Measurements from ENCODE around the gene LGALS4.
"Not testable (repeated sequence)": the region's sequence is repeated elsewhere in the genome, so short reads cannot be mapped to it uniquely, and the experiment has no call there.

The LGALS4 gene

DNA sequence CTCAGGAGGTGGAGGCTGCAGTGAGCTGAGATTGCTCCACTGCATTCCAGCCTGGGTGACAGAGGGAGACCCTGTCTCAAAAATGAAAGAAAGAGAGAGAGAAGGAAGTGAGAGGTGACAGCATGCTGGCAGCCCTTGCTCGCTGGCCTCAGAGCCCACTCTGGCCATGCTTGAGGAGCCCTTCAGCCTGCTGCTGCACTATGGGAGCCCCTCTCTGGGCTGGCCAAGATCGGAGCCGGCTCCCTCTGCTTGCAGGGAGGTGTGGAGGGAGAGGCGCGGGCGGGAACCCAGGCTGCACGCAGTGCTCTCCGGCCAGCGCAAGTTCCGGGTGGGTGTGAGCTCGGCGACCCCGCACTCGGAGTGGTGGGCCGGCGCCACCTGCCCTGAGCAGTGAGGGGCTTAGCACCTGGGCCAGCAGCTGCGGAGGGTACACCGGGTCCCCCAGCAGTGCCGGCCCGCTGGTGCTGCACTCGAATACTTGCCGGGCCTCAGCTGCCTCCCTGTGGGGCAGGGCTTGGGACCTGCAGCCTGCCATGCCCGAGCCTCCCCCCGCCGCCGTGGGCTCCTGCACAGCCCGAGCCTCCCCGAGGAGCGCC, 8.6 kb upstream of the LGALS4 start:
- DNase-seq (ENCODE audit: low spot score): not testable (repeated sequence)

- DNase-seq (ENCODE audit: low spot score): no peak
Measured at GRCh38 chr19:38819231-38819920, 6.6 kb upstream of the LGALS4 start.

GRCh38 chr19:38817081-38817480, 4.3 kb upstream of the LGALS4 start:
- no peak for DNase-seq (ENCODE audit: low spot score)

DNA sequence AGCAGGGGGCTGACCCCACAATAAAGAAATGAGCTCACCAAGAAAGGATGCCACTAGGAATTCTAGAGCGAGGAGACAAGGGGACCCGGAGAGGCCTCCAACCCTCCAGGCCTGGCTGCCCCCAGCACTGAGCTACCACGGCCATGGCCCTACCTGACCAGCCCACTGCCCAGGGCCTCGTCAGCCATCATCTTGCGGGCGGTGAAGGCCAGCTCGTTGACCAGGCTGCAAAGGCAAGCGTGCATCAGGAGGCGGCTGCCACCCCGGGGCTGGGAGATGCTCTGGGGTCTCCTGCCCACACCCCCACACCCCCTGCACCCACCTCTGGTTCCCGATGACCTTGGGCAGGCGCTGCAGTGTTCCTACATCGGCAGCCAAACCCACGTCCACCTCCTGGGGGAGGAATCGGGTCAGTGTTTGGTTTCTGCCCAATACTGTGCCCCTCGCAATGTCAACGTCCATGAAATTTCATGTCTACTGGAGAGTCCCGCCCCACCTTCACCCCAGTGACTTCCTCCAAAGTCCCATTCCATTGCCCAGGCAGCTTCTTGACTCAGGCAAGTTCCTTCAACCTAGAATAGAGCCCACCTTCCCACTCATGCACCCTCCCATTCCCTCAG, 3.5 kb upstream of the LGALS4 start:
- DNase-seq (ENCODE audit: low spot score): no peak

DNA sequence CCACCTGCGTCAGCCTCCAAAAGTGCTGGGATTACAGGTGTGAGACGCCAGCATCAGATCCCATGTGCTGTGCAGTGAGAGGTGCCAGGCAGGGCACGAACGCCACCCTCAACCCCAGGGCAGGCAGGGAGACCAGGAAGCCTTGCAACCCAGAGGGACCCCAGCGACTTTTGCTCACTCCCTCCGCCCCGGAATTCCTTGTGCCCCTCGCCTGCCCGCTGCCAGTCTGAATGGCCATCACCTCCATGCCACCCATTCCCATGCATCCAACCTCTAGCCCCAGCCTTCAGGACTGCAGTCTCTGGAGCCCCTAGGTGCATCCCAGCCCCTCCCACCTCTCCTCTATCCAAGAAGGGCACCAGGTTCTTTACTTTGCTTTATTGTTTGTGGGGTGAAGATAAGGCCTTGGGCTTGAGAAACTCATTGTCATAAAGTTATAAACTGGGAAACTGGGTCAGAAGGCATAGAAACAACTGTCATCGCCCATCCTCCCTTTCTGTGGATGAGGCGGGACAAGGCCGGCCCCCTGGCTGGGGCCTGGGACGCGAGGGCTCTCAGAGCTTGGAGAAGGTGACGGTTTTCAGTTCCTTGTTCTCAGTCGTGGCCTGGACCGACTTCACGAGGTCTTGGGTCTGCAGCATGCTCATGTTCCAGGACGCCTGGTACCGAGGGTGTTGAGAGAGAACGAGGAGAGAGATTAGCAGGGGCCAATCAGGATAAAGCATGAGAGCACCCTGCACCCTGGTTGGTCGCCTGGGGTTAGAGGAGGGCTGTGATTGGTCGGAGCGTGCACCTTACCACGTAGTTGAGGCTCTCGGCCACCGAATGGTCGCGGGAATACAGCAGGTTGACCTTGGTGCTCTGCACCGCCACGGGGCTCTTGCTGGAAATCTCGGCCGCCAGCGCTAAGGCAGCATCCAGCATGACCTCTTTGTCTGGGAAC, 2.6 kb upstream of the LGALS4 start:
- DNase-seq (ENCODE audit: low spot score): no peak

DNA sequence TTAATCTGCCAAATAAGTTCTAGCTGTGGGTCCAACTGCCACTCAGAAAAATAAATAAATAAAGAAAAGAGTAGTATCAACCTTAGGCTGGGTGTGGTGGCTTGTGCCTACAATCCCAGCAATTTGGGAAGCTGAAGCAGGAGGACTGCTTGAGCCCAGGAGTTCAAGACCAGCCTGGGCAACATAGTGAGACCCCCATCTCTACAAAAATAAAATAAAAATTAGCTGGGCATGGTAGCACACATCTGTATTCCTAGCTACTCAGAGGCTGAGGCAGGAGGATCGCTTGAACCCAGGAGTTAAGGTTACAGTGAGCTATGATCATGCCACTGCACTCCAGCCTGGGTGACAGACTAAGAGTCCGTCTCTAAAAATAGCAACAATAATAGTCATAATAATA, 1.2 kb upstream of the LGALS4 start:
- not testable (repeated sequence) for DNase-seq (ENCODE audit: low spot score)

- no peak for DNase-seq (ENCODE audit: low spot score)
Measured at GRCh38 chr19:38813323-38813722, 578 bp upstream of the LGALS4 start.

- no peak for DNase-seq (ENCODE audit: low spot score)
Measured at GRCh38 chr19:38812009-38812840, 520 bp downstream of the LGALS4 start.

DNA sequence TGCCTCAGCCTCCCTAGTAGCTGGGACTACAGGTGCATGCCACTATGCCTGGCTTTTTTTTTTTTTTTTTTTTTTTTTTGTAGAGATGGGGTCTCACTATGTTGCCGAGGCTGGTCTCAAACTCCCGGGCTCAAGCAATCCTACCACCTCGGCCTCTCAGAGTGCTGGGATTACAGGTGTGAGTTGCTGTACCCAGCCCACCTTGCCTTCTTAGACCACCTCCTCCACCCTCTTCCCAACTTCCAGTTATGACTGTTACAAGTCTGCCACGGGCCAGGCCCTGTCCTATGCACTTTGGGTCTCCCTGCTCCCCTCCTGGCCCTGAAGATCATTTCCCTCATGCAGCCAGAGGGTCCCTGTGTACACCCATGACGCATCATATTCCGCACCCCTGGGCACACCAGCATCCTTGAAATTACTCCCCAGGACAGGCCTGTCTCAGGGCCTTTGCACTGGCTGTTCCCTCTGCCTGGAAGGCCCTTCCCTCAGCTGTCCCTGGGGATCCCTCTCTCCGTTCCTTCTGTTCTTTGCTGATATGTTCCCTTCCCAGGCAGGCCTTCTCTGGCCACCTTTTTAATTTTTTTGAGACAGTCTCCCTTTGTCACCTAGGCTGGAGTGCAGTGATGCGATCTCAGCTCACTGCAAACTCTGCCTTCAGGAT, 3.0 kb downstream of the LGALS4 start:
- DNase-seq (ENCODE audit: low spot score): no peak

DNA sequence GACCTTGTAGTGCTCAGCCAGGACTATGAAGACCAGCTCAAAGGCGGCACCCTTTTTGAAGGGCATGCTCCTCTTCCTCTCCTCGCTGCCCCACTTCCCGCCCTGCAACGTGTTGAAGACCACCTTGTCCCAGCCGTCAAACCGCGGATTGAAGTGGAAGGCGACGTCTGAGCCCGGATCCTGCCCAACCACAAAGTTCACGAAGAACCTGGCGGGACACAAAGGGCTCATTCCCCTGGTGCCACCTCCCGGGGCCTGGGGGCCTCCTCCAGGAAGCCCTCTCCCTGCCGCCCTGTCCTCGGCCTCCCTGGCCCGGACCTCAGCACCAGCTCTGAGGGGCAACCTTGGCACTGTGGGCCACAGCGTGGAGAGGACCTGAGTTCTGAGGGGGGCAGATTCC, 4.0 kb downstream of the LGALS4 start:
- DNase-seq (ENCODE audit: low spot score): no peak

- not testable (repeated sequence) for DNase-seq (ENCODE audit: low spot score)
Measured at GRCh38 chr19:38807374-38808098, 5.2 kb downstream of the LGALS4 start.

DNA sequence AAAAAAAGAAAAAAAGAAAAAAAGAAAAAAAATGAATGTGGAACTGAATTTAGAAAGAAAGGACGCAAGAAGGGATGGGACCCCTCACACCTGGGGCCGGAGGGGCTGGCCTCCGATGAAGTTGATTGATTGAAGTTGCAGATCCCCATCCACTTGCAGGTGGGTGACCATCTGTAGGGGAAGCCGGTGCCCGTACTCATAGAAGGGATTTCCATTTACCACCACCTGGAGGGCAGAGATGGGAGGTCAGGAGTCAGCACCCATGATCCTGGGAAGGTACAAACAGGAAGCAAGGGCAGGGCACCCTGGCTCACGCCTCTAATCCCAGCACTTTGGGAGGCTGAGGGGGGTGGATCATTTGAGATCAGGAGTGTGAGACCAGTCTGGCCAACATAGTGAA, 6.4 kb downstream of the LGALS4 start:
- DNase-seq (ENCODE audit: low spot score): no peak

DNA sequence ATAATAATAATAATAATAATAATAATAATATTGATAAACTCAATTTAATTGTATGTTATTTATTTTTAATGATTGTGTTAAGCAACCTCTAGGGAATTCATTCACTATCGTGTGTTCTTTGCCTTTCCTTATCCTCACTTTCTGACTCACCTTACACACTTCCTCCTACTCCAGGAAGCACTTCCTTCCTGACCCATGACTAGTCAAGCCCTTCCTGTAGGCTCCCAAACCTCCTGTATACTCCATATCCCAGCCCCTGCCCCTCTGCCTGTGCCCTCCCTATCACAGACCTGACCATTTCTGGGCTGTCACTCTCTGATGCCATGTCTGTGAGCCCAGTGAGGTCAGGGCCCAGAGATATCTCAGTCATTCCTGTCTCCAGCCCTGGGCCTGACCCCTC, 7.6 kb downstream of the LGALS4 start:
- DNase-seq (ENCODE audit: low spot score): no peak

- DNase-seq (ENCODE audit: low spot score): no peak
Measured at GRCh38 chr19:38803543-38803942, 9.2 kb downstream of the LGALS4 start.

DNA sequence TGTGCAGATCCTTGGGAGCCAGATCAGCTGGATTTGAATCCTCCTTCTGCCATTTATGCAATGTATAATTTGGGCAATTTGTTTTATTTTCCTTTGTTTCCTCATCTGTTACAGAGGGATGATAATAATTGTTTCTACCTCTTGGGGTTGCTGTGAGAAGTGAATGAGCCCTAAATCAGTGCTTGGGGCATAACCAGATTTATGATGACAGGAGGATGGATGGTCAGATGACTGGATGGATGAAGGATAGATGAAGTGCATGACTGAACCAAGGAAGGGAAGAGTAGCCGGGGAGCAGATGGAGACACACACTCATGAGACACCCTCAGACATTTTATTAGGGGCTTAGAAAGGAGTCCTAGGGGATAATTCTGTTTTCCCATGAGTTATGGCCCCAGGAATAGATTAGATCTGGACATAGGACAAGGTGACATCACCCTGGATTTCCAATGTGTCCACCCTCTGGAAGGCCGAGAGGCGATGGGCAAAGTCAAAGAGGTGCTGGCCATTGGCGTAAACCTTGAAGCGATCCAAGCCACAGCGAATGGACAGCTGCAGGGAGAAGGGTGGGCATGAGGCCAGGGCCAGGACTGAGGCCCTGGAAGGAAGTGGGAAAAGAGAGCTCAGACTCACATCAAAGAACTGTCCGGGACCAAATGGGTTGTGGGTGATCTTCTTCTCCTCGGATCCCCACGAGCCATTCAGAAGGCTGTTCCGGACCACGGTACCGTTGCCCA, 11.2 kb downstream of the LGALS4 start:
- DNase-seq (ENCODE audit: low spot score): no peak

DNA sequence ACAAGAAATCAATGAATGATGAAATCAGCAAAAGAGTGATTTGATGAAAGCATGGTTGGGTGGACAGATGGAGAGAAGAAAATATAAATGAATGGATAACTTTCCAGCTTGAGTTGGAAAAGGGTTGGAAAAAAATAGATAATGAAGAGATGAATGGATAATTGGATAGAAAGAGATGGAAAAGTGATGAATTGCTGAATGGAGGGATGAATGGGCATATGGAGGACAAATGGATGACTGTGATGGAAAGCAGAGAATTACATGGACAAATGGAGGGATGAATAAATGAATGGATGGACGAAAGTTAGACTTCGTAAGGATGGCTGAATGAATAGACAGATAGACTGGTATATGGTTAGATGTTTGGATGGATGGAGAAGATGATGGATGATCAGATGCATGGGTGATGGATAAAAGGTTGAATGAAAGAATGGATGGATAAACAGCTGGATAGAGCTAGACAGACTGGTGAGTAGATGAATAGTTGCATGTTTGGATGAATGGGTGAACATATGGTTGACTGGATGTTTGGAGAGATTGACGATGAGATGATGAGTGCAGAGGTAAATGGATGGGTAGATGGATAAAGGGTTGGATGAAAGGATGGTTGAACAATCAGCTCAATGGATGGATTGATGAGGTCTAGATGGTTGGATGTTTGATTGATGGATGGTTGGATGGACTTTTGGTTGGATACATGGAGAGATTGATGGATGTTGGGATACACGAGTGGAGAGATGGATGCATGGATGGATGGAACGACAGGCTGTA, 12.0 kb downstream of the LGALS4 start:
- no peak for DNase-seq (ENCODE audit: low spot score)

DNA sequence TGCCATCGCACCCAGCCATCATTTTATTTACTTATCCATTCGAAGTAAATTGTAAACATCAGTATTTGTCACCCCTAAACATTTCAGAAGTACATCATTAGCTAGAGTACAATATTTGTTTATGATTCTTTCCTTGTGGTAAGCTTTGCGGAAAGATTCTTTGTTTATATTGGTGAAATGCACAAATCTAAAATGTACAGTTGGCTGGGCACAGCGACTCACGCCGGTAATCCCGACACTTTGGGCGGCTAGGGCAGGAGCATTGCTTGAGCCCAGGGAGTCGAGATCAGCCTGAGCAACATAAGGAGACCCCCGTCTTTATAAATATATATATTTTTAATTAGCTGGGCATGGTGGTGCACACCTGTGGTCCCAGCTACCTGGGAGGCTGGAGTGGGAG, 13.6 kb downstream of the LGALS4 start:
- DNase-seq (ENCODE audit: low spot score): no peak

- not testable (repeated sequence) for DNase-seq (ENCODE audit: low spot score)
Measured at GRCh38 chr19:38797781-38798180, 15.0 kb downstream of the LGALS4 start.

GRCh38 chr19:38796154-38796553, 16.6 kb downstream of the LGALS4 start:
- no peak for DNase-seq (ENCODE audit: low spot score)

Data from hematopoietic multipotent progenitor cell treated with erythropoietin and hydrocortisone succinate and interleukin-3 and kit ligand, for 15 days (in vitro differentiated cells).